SK-N-SH (cell line): Measurements from ENCODE around the gene MED31.

Experiments
- CHD2 ChIP-seq: fragments of 150-350 bp; IDR thresholded peaks from 2 replicates; pipeline ENCODE4 v1.6.1; 2018; ENCODE audit warnings: low read length; ENCODE audit not compliant: partially characterized antibody
- CTCF ChIP-seq: fragments of 200-600 bp; sonication (generic); IDR thresholded peaks from 2 replicates; pipeline ENCODE4 v1.6.1; 2017; ENCODE audit warnings: antibody characterized with exemption, mild to moderate bottlenecking, moderate library complexity
- EP300 ChIP-seq, 2 experiments: IDR thresholded peaks; 2 replicates each; pipeline versions ENCODE4 v1.4.0 to v1.6.1; 2012; ENCODE audit warnings: borderline replicate concordance in 1 of 2, low read depth in 1 of 2, low read length in 1 of 2
- EZH2phosphoT487 ChIP-seq: fragments of 200-600 bp; sonication (generic); IDR thresholded peaks from 2 replicates; pipeline ENCODE4 v1.6.1; 2017; ENCODE audit warnings: low read depth, mixed run types, mild to moderate bottlenecking, antibody characterized with exemption, moderate library complexity, borderline replicate concordance
- GABPA ChIP-seq: IDR thresholded peaks from 2 replicates; pipeline ENCODE4 v1.4.0; 2012; ENCODE audit warnings: low read depth, mild to moderate bottlenecking
- GATA2 ChIP-seq: sonication (generic); formaldehyde crosslinking; IDR thresholded peaks from 2 replicates; pipeline ENCODE4 v1.5.0; 2020; ENCODE audit warnings: mild to moderate bottlenecking, missing genetic modification reagents
- JUND ChIP-seq: IDR thresholded peaks from 2 replicates; pipeline ENCODE4 v1.4.0; 2012
- NFIC ChIP-seq: IDR thresholded peaks from 2 replicates; pipeline ENCODE4 v1.4.0; 2012; ENCODE audit warnings: borderline replicate concordance
- POLR2AphosphoS5 ChIP-seq: IDR thresholded peaks from 2 replicates; pipeline ENCODE4 v1.6.1; 2012; ENCODE audit warnings: low read depth, low read length
- RCOR1 ChIP-seq: fragments of 150-350 bp; IDR thresholded peaks from 2 replicates; pipeline ENCODE4 v1.6.1; 2017; ENCODE audit warnings: antibody characterized with exemption, low read length
- REST ChIP-seq: IDR thresholded peaks from 2 replicates; pipeline ENCODE4 v1.6.1; 2012; ENCODE audit warnings: mild to moderate bottlenecking, low read depth, low read length, moderate library complexity
- TAF1 ChIP-seq: IDR thresholded peaks from 2 replicates; pipeline ENCODE4 v1.6.1; 2012; ENCODE audit warnings: low read depth, mild to moderate bottlenecking, low read length, moderate library complexity, borderline replicate concordance
- USF1 ChIP-seq: IDR thresholded peaks from 2 replicates; pipeline ENCODE4 v1.4.0; 2012; ENCODE audit warnings: low read depth, borderline replicate concordance
- USF2 ChIP-seq: fragments of 150-350 bp; IDR thresholded peaks from 2 replicates; pipeline ENCODE4 v1.6.1; 2017; ENCODE audit warnings: antibody characterized with exemption, low read length, low read depth, borderline replicate concordance

GRCh38 chr17:6700948-6701307 is 49.5 kb upstream of the MED31 start:
- no peak for TF ChIP-seq CTCF
- TF ChIP-seq EZH2phosphoT487, result no peak
- TF ChIP-seq CHD2, result no peak
- TF ChIP-seq REST, result no peak
- no peak for TF ChIP-seq GABPA
- no peak for TF ChIP-seq EP300 (IDR thresholded peaks at IDR 0.05; ENCODE audit: borderline replicate concordance in 1 of 2, low read depth in 1 of 2, low read length in 1 of 2)
- TF ChIP-seq NFIC, result no peak
- TF ChIP-seq POLR2AphosphoS5, result no peak
- TF ChIP-seq GATA2, result no peak
- no peak for TF ChIP-seq USF2
- no peak for TF ChIP-seq USF1
- no peak for TF ChIP-seq RCOR1
- TF ChIP-seq TAF1, result no peak
- no peak for TF ChIP-seq JUND
